LNCaP clone FGC (cell line): ENCODE measurements around the gene MFSD2A.
"Not testable (repeated sequence)": the region's sequence is repeated elsewhere in the genome, so short reads cannot be mapped to it uniquely, and the experiment has no call there.

ENCODE experiments used
- DNase-seq: peaks from one replicate; pipeline ENCODE4 v3.0.0-alpha.2; 2011; ENCODE audit warnings: low read depth
- H3K4me3 ChIP-seq: 2 replicates; pipeline ENCODE4 v1.5.1; 2011; ENCODE audit warnings: mild to moderate bottlenecking, low read depth, low read length, control low read depth
- CTCF ChIP-seq: IDR thresholded peaks from 2 replicates; pipeline ENCODE4 v1.5.1; 2012; ENCODE audit warnings: mild to moderate bottlenecking; ENCODE audit not compliant: control insufficient read depth, insufficient read depth; ENCODE audit errors: extremely low read depth

The MFSD2A gene

GRCh38 chr1:40001456-40001855, 46.5 kb downstream of the MFSD2A start:
- TF ChIP-seq CTCF = no peak
- DNase-seq = no peak
- H3K4me3 ChIP-seq = no peak overlapping the region

DNA sequence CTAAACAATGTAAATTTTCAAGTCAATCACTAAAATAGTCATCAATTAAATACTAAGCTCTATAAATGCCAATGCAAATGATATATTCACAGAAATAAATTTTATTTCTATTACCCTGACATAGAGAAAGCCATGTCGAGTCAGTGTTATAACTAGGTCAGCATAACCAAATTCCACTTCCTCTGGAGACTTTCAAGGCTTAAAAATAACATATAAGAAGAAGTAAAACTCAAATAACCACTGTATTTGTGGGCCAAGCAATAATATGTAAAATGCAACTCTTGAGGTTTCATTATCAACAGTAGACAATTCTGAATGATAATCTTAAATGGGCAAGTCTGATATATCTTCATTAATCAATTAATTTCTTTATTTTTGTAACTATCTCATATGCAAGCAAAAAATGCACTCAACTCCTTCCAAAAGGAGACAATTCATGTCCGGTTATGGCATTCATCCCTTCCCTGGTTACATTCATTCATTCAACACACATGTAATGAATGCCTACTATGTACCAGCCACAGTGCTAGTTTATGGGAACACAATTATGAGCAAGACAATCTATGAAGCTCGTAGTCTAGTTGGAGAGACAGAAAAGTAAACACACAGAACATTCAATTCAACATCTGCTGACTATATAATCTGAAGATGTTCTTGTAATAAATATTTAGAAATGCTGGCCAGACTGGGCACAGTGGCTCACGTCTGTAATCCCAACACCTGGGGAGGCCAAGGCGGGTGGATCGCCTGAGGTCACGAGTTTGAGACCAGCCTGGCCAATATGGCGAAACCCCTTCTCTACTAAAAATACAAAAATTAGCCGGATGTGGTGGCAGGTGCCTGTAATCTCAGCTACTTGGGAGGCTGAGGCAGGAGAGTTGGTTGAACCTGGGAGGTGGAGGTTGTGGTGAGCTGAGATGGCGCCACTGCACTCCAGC, 48.5 kb downstream of the MFSD2A start:
- TF ChIP-seq CTCF = no peak
- H3K4me3 ChIP-seq = no peak overlapping the region
- no peak for DNase-seq

DNA sequence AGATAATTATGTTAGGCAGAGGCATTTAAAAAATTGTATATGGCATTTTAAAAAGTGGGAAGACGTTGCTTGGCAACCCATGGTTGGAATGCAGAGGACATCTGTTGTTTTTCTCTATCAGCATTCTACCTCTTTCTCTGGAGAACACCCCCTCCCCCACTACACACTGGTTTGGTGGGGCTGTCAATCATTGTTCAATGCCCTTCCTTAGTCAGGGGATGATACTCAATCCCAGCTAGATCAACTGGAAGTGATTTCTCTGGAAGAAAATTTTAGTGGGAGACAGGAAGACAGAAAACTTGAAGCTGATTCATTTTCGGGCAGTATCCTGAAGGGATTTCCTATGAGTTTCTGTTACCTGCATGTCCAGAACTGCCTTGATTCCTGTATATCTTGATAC, 49.9 kb downstream of the MFSD2A start:
- DNase-seq = no peak
- no peak overlapping the region for H3K4me3 ChIP-seq
- TF ChIP-seq CTCF = no peak

DNA sequence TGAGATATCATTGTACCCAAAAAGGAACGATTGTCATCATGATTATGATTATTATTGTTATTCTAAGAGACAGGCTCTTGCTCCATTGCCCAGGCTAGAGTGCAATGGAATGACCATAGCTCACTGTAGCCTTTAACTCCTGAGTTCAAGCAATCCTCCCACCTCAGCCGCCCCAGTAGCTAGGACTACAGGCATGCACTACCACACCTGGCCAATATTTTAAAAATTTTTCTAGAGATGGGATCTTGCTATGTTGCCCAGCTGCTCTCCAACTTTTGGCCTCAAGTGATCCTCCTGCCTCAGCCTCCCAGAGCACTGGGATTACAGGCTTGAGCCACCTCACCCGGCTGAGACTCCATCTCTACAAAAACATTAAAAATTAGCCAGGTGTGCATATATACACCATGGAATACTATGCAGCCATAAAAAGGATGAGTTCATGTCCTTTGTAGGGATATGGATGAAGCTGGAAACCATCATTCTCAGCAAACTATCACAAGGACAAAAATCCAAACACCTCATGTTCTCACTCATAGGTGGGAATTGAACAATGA, 52.6 kb downstream of the MFSD2A start:
- H3K4me3 ChIP-seq, DNase-seq: not testable (repeated sequence)

GRCh38 chr1:40011198-40011597, 56.3 kb downstream of the MFSD2A start:
- no peak for TF ChIP-seq CTCF

GRCh38 chr1:40014253-40014706, 59.3 kb downstream of the MFSD2A start:
- DNase-seq = no peak
- no peak overlapping the region for H3K4me3 ChIP-seq
- no peak for TF ChIP-seq CTCF

More at GRCh38 chr1:40011198-40011597, 56.3 kb downstream of the MFSD2A start:
- H3K4me3 ChIP-seq = no peak overlapping the region
- no peak for DNase-seq

- TF ChIP-seq CTCF = no peak
- no peak for DNase-seq
Measured at GRCh38 chr1:40014812-40015594, 60.1 kb downstream of the MFSD2A start.

More at GRCh38 chr1:40014812-40015594, 60.1 kb downstream of the MFSD2A start:
- H3K4me3 ChIP-seq = no peak overlapping the region
